Tibial nerve (tissue), 4 donors: ENCODE measurements around the gene LMOD2. TPM values are rescaled to one million over a fixed set of nuclear protein-coding genes. Genes with fewer than 3 reads are reported as not detected.
A peak's percentile ranks its signal among the peaks of the same experiment; 100 is the strongest.

ENCODE experiments used
- DNase-seq, 2 donors: peaks; one replicate each; pipeline ENCODE4 v3.0.0-alpha.2; 2019; ENCODE audit warnings: low spot score in 2 of 2
- H3K27ac ChIP-seq, 4 donors: fragments of 200-600 bp; sonication (generic) in 3 of 4; one replicate each; pipeline ENCODE4 v1.5.1; 2017 to 2019; ENCODE audit warnings: mild to moderate bottlenecking in 1 of 4
- H3K27me3 ChIP-seq, 2 donors: fragments of 200-600 bp; sonication (generic) in 1 of 2; one replicate each; pipeline versions ENCODE4 v1.5.1 to v1.6.0; 2017 to 2019
- H3K36me3 ChIP-seq, 3 donors: fragments of 200-600 bp; sonication (generic); one replicate each; pipeline ENCODE4 v1.5.1; 2018 to 2019
- H3K4me1 ChIP-seq, 4 donors: fragments of 200-600 bp; sonication (generic) in 3 of 4; one replicate each; pipeline ENCODE4 v1.5.1; 2017 to 2019
- H3K4me3 ChIP-seq, 4 donors: fragments of 200-600 bp; sonication (generic) in 3 of 4; one replicate each; pipeline ENCODE4 v1.5.1; 2017 to 2019; ENCODE audit warnings: mild to moderate bottlenecking in 1 of 4, moderate library complexity in 1 of 4
- H3K9me3 ChIP-seq, 4 donors: fragments of 200-600 bp; sonication (generic) in 3 of 4; one replicate each; pipeline ENCODE4 v1.5.1; 2017 to 2019
- CTCF ChIP-seq, 5 experiments: fragments of 200-600 bp in 3 of 5; fragments of 450-650 bp in 2 of 5; sonication (generic) in 3 of 5; IDR thresholded peaks; one replicate each; pipeline ENCODE4 v1.5.1; 2016 to 2019; ENCODE audit warnings: antibody characterized with exemption in 5 of 5, mild to moderate bottlenecking in 3 of 5, moderate library complexity in 2 of 5
- EP300 ChIP-seq, 2 donors: sonication (generic); formaldehyde crosslinking; IDR thresholded peaks; one replicate each; pipeline ENCODE4 v1.6.1; 2017; ENCODE audit warnings: antibody characterized with exemption in 2 of 2, mild to moderate bottlenecking in 1 of 2
- POLR2A ChIP-seq, 2 donors: fragments of 450-650 bp; IDR thresholded peaks; one replicate each; pipeline ENCODE4 v1.6.1; 2017; ENCODE audit warnings: antibody characterized with exemption in 2 of 2, mild to moderate bottlenecking in 2 of 2, moderate library complexity in 2 of 2
- WGBS, 2 donors: methylation state at CpG; one replicate each; pipeline ENCODE4 v1.1.5; 2018; 5-methylcytosine and 5-hydroxymethylcytosine counted together
- total RNA-seq, 4 donors: library from RNA; depleted of rRNA; stranded (reverse); fragments of >200 nt; gene quantifications; one replicate each; pipeline ENCODE4 v1.1.0, GENCODE V29; 2016

LMOD2 gene
- total RNA-seq, 4 donors from 2014 or later = not detected

GRCh38 chr7:123615344-123615743, 40.3 kb upstream of the LMOD2 start:
- H3K36me3 ChIP-seq = no peaks in the 10 kb centered on the region
- no peaks in the 10 kb centered on the region for H3K9me3 ChIP-seq
- H3K27ac ChIP-seq = no peak overlapping the region
- H3K4me1 ChIP-seq = no peaks in the 10 kb centered on the region
- WGBS, 2 donors = 44 to 62% methylated on average over 2 of the region's 2 CpGs
- no peak for DNase-seq
- no peaks in the 10 kb centered on the region for H3K27me3 ChIP-seq
- TF ChIP-seq POLR2A (IDR thresholded peaks at IDR 0.05) (no peak), EP300 (IDR thresholded peaks at IDR 0.05) (no peak), CTCF (IDR thresholded peaks at IDR 0.05) (no peak)
- H3K4me3 ChIP-seq = no peak overlapping the region

GRCh38 chr7:123616223-123616622, 39.4 kb upstream of the LMOD2 start:
- Histone ChIP-seq H3K4me1 (no peaks in the 10 kb centered on the region), H3K9me3 (no peaks in the 10 kb centered on the region), H3K4me3 (no peak overlapping the region), H3K27ac (no peak overlapping the region), H3K27me3 (no peaks in the 10 kb centered on the region), H3K36me3 (no peaks in the 10 kb centered on the region)
- DNase-seq = no peak
- TF ChIP-seq CTCF (IDR thresholded peaks at IDR 0.05) (no peak), EP300 (IDR thresholded peaks at IDR 0.05) (no peak), POLR2A (IDR thresholded peaks at IDR 0.05) (no peak)

GRCh38 chr7:123621707-123622106, 34.0 kb upstream of the LMOD2 start:
- Histone ChIP-seq H3K4me3 (no peak overlapping the region), H3K9me3 (no peaks in the 10 kb centered on the region), H3K4me1 (no peaks in the 10 kb centered on the region), H3K36me3 (no peaks in the 10 kb centered on the region), H3K27me3 (no peaks in the 10 kb centered on the region), H3K27ac (no peak overlapping the region)
- no peak for DNase-seq
- WGBS, 2 donors = 85 to 93% methylated on average over 4 of the region's 4 CpGs
- TF ChIP-seq CTCF (IDR thresholded peaks at IDR 0.05) (no peak), EP300 (IDR thresholded peaks at IDR 0.05) (no peak), POLR2A (IDR thresholded peaks at IDR 0.05) (no peak)

- no peak for TF ChIP-seq CTCF (IDR thresholded peaks at IDR 0.05)
- no peak for TF ChIP-seq EP300 (IDR thresholded peaks at IDR 0.05)
- TF ChIP-seq POLR2A (IDR thresholded peaks at IDR 0.05) = no peak
- 83% methylated on average over 6 of the region's 6 CpGs for WGBS, 2 donors
- no peak for DNase-seq
- Histone ChIP-seq H3K27ac (no peak overlapping the region), H3K4me1 (no peaks in the 10 kb centered on the region), H3K4me3 (no peak overlapping the region), H3K36me3 (no peaks in the 10 kb centered on the region), H3K27me3 (no peaks in the 10 kb centered on the region), H3K9me3 (no peaks in the 10 kb centered on the region)
Measured at GRCh38 chr7:123622660-123623386, 32.8 kb upstream of the LMOD2 start.

- Histone ChIP-seq H3K4me3 (no peak overlapping the region), H3K27me3 (no peaks in the 10 kb centered on the region), H3K36me3 (no peaks in the 10 kb centered on the region), H3K4me1 (no peaks in the 10 kb centered on the region), H3K9me3 (no peaks in the 10 kb centered on the region), H3K27ac (no peak overlapping the region)
- WGBS, 2 donors = 64 to 69% methylated on average over 12 of the region's 12 CpGs
- TF ChIP-seq CTCF (IDR thresholded peaks at IDR 0.05) (peak in 1 of 5 experiments; percentile 43), POLR2A (IDR thresholded peaks at IDR 0.05) (no peak)
- peak in 1 of 2 donors; percentile 14 for DNase-seq
Measured at GRCh38 chr7:123624527-123625183, 31.0 kb upstream of the LMOD2 start.
